ENCODE data around the gene CYP4F22.
"Not testable (repeated sequence)": the region's sequence is repeated elsewhere in the genome, so short reads cannot be mapped to it uniquely, and the experiment has no call there.

The CYP4F22 gene

DNA sequence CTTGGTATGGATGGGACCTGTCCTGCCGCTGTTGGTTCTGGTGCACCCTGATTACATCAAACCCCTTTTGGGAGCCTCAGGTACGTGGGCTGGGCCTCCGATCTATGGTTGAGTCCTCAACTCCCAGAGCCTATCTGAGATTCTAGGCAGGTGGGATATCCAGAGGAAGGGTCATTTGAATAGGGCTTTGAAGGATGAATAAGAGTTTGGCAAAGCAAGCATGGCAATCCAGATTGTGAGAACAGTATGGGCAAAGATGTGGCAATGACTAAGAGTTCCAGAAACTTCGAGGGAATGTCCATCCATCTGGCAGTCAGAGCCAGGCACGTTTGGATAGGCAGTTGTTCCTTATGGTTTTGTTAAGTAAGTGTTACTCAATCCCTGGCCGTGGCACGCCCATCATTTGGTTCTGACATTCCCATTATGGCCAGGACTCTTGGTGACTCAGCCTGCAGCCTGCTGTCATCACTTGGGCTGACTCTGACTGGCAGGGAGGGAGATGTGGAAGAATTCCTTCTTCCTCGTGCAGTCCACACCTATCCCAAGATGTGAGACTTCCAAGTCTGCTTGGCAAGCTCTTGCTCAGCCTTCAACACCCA is 21.5 kb downstream of the CYP4F22 start:
- TF ChIP-seq, protein P1, sequence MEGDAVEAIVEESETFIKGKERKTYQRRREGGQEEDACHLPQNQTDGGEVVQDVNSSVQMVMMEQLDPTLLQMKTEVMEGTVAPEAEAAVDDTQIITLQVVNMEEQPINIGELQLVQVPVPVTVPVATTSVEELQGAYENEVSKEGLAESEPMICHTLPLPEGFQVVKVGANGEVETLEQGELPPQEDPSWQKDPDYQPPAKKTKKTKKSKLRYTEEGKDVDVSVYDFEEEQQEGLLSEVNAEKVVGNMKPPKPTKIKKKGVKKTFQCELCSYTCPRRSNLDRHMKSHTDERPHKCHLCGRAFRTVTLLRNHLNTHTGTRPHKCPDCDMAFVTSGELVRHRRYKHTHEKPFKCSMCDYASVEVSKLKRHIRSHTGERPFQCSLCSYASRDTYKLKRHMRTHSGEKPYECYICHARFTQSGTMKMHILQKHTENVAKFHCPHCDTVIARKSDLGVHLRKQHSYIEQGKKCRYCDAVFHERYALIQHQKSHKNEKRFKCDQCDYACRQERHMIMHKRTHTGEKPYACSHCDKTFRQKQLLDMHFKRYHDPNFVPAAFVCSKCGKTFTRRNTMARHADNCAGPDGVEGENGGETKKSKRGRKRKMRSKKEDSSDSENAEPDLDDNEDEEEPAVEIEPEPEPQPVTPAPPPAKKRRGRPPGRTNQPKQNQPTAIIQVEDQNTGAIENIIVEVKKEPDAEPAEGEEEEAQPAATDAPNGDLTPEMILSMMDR (IDR thresholded peaks at IDR 0.05; ENCODE audit: low read depth, low read length) = no peak
- H3K4me3 ChIP-seq (ENCODE audit: low read depth, low read length) = no peak overlapping the region

DNA sequence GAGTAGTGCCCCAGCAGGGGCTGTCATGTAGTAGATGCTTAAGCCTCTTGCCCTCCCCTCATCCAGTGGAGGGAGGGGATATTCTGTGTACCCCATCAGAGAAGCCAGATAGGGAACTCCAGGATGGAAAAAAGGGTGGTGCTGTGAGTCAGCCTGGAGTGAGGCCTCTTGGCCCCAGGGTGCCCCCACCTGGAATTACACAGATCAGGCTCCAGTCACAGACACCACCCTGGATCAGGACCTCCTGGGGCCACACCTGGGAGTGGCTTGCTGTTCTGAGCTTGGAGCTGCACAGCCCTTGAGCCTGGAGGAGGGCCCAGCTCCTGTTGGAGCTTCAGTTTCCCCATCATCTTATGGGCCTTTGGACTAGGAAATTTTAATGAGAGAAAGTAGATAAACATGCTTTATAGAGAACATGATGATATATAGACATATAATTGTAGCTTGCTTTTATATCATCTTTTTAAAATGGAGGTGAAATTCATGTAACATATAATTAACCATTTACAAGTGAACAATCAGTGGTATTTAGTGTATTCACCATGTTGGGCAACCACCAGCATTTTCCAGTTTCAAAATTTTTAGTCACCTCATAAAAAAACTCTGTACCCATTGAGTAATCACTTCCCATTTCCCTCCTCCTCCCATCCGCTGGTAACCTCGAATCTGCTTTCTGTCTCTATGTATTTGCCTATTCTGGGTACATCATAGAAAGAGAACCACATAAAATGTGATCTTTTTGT is 24.6 kb downstream of the CYP4F22 start:
- H3K4me3 ChIP-seq (ENCODE audit: low read depth, low read length) = no peak overlapping the region
- TF ChIP-seq, protein P1 (IDR thresholded peaks at IDR 0.05; ENCODE audit: low read depth, low read length) = no peak

DNA sequence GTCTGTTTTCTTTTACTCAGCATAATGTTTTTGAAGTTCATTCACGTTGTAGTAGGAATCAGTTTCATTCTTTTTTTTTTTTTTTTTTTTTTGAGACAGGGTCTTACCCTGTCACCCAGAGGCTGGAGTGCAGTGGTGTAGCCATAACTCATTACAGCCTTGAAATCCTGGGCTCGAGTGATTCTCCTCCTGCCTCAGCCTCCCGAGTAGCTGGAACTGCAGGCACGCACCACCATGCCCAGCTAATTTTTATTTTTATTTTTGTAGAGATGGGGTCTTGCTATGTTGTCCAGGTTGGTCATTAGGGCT is 25.2 kb downstream of the CYP4F22 start:
- not testable (repeated sequence) for H3K4me3 ChIP-seq (ENCODE audit: low read depth, low read length)

DNA sequence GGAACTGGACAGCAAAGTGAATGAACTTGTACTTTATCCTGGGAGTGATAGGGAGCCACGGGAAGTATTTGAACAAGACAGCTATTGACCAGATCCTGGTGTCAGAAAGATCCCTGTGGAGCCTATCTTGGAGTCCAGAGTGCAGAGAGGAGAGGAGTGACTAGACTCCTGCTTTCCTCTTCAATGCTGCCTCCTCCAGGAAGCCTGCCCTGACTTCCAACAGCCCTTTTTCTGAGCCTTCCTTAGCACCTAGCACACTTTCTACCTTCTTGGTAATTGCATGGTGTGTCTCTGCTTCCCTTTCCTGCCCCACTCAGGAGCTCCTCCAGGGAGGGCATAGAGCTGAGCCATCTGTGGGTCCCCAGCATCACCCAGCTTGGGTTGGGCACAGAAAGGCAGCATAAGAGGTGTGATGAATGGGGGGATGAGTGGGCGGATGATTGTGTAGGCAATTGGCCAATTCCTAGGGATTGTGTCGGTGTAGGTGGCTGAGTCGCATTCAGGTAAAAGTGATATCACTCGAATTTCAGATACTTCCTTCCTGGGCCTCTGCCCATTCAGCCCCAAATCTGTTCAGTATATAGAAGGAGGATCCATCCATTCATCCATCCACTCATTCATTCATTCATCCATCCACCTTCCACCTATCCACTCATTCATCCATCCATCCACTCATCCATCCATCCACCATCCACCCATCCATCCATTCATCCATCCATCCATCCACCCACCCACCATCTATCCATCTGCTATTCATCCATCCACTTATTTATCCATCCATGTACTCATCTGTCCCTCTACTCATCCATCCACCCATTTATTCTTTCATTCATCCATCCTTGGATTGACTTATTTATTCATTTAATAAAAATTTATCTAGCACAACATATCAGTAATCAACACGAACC is 26.9 kb downstream of the CYP4F22 start:
- no peak overlapping the region for H3K4me3 ChIP-seq (ENCODE audit: low read depth, low read length)
- TF ChIP-seq, protein P1 (IDR thresholded peaks at IDR 0.05; ENCODE audit: low read depth, low read length) = no peak

DNA sequence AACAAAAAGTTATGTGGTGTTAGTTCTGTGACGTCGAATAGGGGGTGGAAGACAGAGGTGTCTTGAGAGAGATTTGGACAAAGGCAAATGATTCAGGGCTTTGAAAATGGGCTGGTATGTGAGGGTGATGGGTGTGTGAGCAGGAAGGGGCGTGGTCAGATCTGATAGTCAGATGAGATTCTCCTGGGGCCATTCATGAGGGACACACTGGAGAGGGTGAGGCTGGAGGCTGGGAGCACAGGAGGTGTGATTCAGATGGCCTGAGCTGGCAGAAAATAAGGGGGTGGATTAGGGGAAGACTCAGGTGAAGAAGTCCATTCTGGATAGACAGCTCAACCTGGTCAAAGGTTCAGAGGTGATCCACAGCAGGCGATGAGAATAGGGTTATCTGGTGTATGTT is 28.0 kb downstream of the CYP4F22 start:
- no peak overlapping the region for H3K4me3 ChIP-seq (ENCODE audit: low read depth, low read length)
- TF ChIP-seq, protein P1 (IDR thresholded peaks at IDR 0.05; ENCODE audit: low read depth, low read length) = no peak

DNA sequence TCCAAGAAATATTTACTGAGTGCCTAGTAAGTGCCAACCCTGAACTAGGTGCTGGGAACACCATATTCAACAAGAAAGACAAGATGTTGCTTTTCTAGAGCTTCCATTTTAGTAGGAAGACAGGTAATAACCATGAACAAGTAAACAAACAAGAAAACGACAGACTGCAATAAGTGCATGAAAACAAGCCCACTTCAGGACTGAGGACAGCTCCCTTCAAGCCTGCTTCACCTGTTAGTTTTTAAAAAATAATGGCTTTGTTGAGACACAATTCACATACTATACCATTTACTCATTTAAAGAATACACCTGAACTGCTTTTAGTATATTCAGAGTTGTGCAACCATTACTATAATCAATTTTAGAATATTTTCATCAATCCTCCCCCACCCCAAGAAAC is 30.4 kb downstream of the CYP4F22 start:
- no peak overlapping the region for H3K4me3 ChIP-seq (ENCODE audit: low read depth, low read length)
- TF ChIP-seq, protein P1 (IDR thresholded peaks at IDR 0.05; ENCODE audit: low read depth, low read length) = no peak

DNA sequence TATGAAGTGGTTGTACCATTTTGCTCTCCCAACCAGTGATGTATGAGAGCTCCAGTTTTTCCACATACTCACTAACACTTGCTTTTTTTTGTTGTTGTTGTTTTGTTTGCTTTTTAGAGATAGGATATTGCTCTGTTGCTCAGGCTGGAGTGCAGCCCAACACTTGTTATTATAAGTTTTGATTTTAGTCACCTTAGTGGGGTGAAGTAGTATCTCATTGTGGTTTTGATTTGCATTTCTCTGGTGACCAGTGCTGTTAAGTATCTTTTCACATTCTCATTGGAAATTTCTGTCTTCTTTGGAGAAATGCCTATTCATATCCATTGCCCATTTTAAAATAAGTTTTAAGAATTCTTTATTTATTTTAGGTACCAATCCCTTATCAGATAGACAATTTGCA is 31.3 kb downstream of the CYP4F22 start:
- TF ChIP-seq, protein P1 (IDR thresholded peaks at IDR 0.05; ENCODE audit: low read depth, low read length) = no peak
- H3K4me3 ChIP-seq (ENCODE audit: low read depth, low read length) = no peak overlapping the region

Measured in WI38 (cell line).